HG02588 (cell line): ENCODE data around the gene ASIC1.
A peak's percentile ranks its signal among the peaks of the same experiment; 100 is the strongest.
"Not testable (repeated sequence)": the region's sequence is repeated elsewhere in the genome, so short reads cannot be mapped to it uniquely, and the experiment has no call there.

ENCODE experiments used
- ATAC-seq: cut with Tn5 transposase; IDR thresholded peaks from one replicate; pipeline ENCODE4 v1.9.1; 2021; ENCODE audit warnings: mild to moderate bottlenecking, moderate library complexity; ENCODE audit not compliant: unreplicated experiment

Gene ASIC1

GRCh38 chr12:50082644-50083043, 25.2 kb downstream of the ASIC1 start:
- no peak for ATAC-seq

- no peak for ATAC-seq
Measured at GRCh38 chr12:50083301-50083700, 25.9 kb downstream of the ASIC1 start.

DNA sequence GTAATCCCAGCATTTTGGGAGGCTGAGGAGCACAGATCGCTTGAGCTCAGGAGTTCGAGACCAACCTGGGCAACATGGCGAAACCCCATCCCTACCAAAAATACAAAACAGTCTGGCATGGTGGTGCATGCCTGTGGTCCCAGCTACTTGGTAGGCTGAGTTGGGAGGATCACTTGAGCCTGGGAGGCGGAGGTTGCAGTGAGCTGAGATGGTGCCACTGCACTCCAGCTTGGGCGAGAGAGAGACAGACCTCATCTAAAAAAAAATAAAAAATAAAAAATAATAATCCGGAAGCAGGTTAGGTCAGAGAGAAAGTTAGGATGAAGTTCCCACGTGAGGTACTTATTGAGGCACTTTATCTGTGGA, 27.0 kb downstream of the ASIC1 start:
- not testable (repeated sequence) for ATAC-seq

DNA sequence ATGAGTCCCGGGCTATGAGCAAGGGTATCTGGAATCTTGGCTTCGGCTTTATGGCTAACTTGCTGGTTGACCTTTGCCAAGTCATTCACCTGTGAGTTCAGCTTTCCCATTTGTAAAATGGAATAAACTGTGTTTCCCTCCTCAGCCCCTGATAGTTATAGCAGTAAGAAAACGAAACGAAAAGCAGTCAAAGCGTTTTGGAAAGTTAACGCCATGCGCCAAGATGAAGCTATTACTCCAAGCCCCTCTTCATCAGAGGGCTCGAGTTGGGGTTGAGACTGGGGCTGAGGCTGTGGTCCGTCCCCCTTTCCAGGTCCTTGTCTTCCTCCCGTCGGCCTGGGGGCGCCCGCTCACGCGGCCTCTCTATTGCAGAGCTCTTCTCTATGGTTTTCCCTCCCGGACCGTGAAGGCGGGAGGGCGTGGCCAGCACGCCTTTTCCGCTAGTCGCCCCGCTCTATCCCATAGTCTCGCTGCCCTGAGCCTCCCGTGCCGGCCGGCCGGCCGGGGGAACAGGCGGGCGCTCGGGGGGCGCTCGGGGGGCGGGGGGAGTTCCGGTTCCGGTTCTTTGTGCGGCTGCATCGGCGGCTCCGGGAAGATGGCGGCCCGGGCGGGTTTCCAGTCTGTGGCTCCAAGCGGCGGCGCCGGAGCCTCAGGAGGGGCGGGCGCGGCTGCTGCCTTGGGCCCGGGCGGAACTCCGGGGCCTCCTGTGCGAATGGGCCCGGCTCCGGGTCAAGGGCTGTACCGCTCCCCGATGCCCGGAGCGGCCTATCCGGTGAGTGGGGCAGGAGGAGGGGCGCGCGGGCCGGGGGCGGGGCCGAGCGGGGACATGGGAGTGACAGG, 27.6 kb downstream of the ASIC1 start, which contains the start of gene SMARCD1:
TSS of gene SMARCD1 (plus strand) at position 568 of the 840 bp plus-strand sequence. CDS start at position 596, 28 bp downstream.
- ATAC-seq: peak; percentile 80

- ATAC-seq: peak; percentile 4
Measured at GRCh38 chr12:50085615-50086072, 28.2 kb downstream of the ASIC1 start.

GRCh38 chr12:50086148-50086547, 28.8 kb downstream of the ASIC1 start:
- no peak for ATAC-seq

DNA sequence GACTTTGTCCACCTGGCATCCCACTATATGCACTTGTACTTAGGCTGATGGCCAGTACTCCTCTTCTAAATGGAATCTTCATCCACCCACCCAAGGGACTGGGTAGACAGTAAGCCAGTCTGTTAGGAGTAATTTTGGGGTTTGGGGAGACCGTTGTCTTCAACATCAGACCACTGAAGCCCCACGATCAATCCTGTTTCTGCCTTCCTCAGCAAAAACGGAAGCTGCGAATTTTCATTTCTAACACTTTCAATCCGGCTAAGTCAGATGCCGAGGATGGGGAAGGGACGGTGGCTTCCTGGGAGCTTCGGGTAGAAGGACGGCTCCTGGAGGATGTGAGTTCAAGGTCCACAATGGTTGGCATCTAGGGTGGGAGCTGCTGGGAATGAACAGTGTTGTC, 29.8 kb downstream of the ASIC1 start:
- ATAC-seq: no peak

DNA sequence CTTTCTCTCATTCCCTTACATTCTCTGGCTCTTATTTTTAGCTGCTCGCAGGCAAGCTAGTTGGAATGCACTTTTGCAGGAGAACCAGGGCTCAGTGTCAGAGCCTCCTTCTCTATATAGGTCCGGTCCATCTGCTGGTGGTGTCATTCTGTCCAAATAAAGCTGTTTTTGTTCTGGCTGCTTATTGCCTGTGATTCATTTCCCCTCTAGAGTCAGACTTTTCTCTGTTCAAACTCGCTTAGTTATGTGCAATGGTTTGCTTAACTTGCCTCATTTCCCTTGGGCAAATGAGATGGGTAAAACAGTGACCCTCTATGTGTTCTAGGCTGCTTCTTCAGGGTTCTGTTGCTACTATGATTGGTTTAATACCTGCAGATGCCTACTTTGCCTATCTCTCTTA, 30.6 kb downstream of the ASIC1 start:
- no peak for ATAC-seq

- no peak for ATAC-seq
Measured at GRCh38 chr12:50088577-50089335, 31.4 kb downstream of the ASIC1 start.

GRCh38 chr12:50089730-50090129, 32.3 kb downstream of the ASIC1 start:
- no peak for ATAC-seq

DNA sequence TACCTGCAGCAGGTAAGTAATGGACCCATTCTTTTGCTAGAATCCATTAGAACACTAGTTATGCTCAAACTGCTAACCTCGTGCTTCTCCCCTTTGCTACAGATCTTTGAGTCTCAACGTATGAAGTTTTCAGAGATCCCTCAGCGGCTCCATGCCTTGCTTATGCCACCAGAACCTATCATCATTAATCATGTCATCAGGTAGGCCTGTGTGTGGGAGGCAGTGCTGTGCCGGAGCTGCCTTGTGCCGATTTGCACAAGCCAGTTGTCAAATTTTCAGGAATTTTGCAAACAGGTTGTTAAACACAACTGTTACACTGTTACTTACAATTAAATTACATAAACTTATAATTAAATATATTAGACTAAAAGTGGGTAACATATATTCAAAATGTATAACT, 33.0 kb downstream of the ASIC1 start:
- no peak for ATAC-seq

DNA sequence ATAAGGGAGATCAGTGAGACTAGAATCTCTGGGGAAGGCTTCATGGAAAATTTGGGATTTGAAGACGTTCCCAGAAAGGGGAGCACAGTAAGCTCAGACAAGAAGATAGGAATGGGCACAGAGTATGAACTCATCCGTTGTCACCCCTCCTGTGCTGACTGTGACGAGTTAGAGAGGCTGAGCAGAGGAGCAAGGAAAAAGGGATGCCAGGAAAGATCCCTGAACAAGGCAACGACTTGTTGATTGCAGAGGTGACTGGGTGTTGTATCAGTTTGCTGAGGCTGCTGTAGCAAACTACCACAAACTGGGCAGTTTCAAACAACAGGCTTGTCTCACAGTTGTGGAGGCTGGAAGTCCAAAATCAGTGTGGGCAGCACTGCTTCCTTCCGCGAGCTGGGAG, 40.6 kb downstream of the ASIC1 start:
- ATAC-seq: no peak

- ATAC-seq: no peak
Measured at GRCh38 chr12:50099302-50100008, 42.1 kb downstream of the ASIC1 start.

DNA sequence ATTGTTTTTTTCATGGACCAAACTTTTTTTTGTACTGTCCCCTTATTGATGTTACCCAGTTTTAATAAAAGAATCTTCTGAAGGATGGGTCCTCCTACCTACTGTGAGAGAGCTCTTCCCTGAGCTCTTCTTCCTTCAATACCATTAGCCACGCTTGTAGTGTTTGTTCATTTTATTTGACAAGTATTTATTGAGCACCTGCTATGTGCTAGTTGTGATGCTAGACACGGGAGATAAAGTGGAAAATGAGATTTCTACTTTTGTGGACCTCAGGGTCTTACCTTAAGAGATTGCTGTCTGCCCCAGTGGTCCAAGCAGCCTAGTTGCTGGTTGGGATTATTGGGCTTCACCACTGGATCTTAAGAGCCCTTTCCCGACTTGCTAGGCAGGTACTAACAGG, 43.2 kb downstream of the ASIC1 start:
- no peak for ATAC-seq

GRCh38 chr12:50101663-50102062, 44.3 kb downstream of the ASIC1 start:
- ATAC-seq: no peak

DNA sequence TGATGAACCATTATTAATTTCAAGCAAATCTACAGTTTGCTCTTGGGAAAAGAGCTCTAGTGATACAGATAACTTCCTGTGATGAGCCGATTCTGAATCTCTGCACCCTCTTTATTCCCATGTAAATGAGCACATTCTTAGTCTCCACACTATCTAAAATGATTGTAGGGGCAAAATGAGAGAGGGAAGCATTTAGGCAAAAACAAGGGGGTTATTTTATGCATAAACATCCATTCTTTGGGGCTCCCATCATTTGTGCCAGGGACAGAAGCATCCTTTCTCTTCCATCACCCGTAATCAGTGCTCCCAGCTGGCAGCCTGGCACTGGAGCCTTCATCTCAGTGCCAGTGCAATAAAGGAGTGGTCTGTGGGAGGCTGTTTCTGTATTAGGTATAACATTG, 44.7 kb downstream of the ASIC1 start:
- ATAC-seq: no peak

GRCh38 chr12:50102646-50103309, 45.4 kb downstream of the ASIC1 start:
- ATAC-seq: no peak

- no peak for ATAC-seq
Measured at GRCh38 chr12:50103351-50103750, 46.0 kb downstream of the ASIC1 start.

DNA sequence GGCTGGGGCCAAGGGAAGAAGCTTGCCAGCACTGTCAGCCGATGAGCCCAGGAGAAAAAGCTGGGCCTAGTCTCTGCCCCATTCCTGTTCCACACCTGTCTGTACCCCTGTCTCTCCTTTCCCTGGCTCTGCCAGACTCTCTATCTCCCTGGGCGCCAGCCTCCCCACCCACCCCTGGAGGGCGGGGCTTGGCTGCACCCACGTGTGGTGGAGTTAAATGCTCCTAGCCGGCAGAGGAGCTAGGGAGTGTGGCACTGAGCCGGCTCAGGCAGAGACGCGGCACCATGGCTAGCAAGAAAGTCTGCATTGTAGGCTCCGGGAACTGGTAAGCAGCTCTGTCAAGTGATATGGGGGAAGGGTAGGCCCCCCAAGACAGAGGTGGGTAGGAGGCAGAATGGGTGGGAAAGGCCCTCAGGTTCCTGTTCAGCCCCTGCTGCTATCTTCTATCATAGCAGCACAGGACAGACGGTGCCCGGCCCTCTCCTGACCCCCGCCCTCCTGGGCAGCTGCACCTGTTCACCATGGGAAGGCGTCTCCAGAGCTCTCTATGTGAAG, 46.4 kb downstream of the ASIC1 start, which contains the start of gene GPD1:
TSS of gene GPD1 (plus strand) at position 242 of the 555 bp plus-strand sequence. CDS start at position 285, 43 bp downstream.
- ATAC-seq: no peak
